ENCODE results near the gene PAX8. TPM values are rescaled to one million over a fixed set of nuclear protein-coding genes. Genes with fewer than 3 reads are reported as not detected.
A peak's percentile ranks its signal among the peaks of the same experiment; 100 is the strongest.
"Not testable (repeated sequence)": the region's sequence is repeated elsewhere in the genome, so short reads cannot be mapped to it uniquely, and the experiment has no call there.

Gene PAX8
- total RNA-seq, 1 donor from 2014 or later: not detected

GRCh38 chr2:113298176-113298575, 19.5 kb upstream of the PAX8 start:
- no peak overlapping the region for H3K9ac ChIP-seq (ENCODE audit: low read depth in 1 of 3, low read length in 3 of 3)
- no peak overlapping the region for H3K27ac ChIP-seq (ENCODE audit: low read depth, low read length)
- H3K4me1 ChIP-seq (ENCODE audit: control insufficient read depth in 3 of 3, insufficient read depth in 3 of 3, low read length in 3 of 3): no peaks in the 10 kb centered on the region
- no peak overlapping the region for H3K4me3 ChIP-seq (ENCODE audit: low read length in 3 of 3)
- H3K9me3 ChIP-seq (ENCODE audit: control insufficient read depth in 3 of 3, low read length in 3 of 3): no peaks in the 10 kb centered on the region
- no peaks in the 10 kb centered on the region for H3K36me3 ChIP-seq (ENCODE audit: control insufficient read depth in 3 of 3, insufficient read depth in 3 of 3, low read length in 3 of 3)
- H3K27me3 ChIP-seq (ENCODE audit: control insufficient read depth in 3 of 3, insufficient read depth in 3 of 3, low read length in 3 of 3): no peaks in the 10 kb centered on the region

- not testable (repeated sequence) for H3K4me3 ChIP-seq (ENCODE audit: low read length in 3 of 3); H3K27me3 ChIP-seq (ENCODE audit: control insufficient read depth in 3 of 3, insufficient read depth in 3 of 3, low read length in 3 of 3); H3K4me1 ChIP-seq (ENCODE audit: control insufficient read depth in 3 of 3, insufficient read depth in 3 of 3, low read length in 3 of 3); H3K9ac ChIP-seq (ENCODE audit: low read depth in 1 of 3, low read length in 3 of 3); H3K36me3 ChIP-seq (ENCODE audit: control insufficient read depth in 3 of 3, insufficient read depth in 3 of 3, low read length in 3 of 3); H3K9me3 ChIP-seq (ENCODE audit: control insufficient read depth in 3 of 3, low read length in 3 of 3); H3K27ac ChIP-seq (ENCODE audit: low read depth, low read length)
Measured at GRCh38 chr2:113297590-113297989, 18.9 kb upstream of the PAX8 start.

- H3K9ac ChIP-seq (ENCODE audit: low read depth in 1 of 3, low read length in 3 of 3): peak overlapping the region in 1 of 3 donors; percentile 25
- no peak overlapping the region for H3K4me3 ChIP-seq (ENCODE audit: low read length in 3 of 3)
- H3K4me1 ChIP-seq (ENCODE audit: control insufficient read depth in 3 of 3, insufficient read depth in 3 of 3, low read length in 3 of 3): peaks cover 0 to 2% (median 0%) of the 10 kb centered on the region in 3 donors
- H3K36me3 ChIP-seq (ENCODE audit: control insufficient read depth in 3 of 3, insufficient read depth in 3 of 3, low read length in 3 of 3): no peaks in the 10 kb centered on the region
- H3K27ac ChIP-seq (ENCODE audit: low read depth, low read length): no peak overlapping the region
- no peaks in the 10 kb centered on the region for H3K9me3 ChIP-seq (ENCODE audit: control insufficient read depth in 3 of 3, low read length in 3 of 3)
- peaks cover 2 to 3% (median 3%) of the 10 kb centered on the region in 3 donors for H3K27me3 ChIP-seq (ENCODE audit: control insufficient read depth in 3 of 3, insufficient read depth in 3 of 3, low read length in 3 of 3)
Measured at GRCh38 chr2:113291191-113291590, 12.5 kb upstream of the PAX8 start.

GRCh38 chr2:113288674-113289149, 10.0 kb upstream of the PAX8 start:
- H3K27me3 ChIP-seq (ENCODE audit: control insufficient read depth in 3 of 3, insufficient read depth in 3 of 3, low read length in 3 of 3); H3K27ac ChIP-seq (ENCODE audit: low read depth, low read length); H3K4me3 ChIP-seq (ENCODE audit: low read length in 3 of 3); H3K4me1 ChIP-seq (ENCODE audit: control insufficient read depth in 3 of 3, insufficient read depth in 3 of 3, low read length in 3 of 3); H3K9me3 ChIP-seq (ENCODE audit: control insufficient read depth in 3 of 3, low read length in 3 of 3); H3K9ac ChIP-seq (ENCODE audit: low read depth in 1 of 3, low read length in 3 of 3); H3K36me3 ChIP-seq (ENCODE audit: control insufficient read depth in 3 of 3, insufficient read depth in 3 of 3, low read length in 3 of 3): not testable (repeated sequence)

GRCh38 chr2:113288117-113288673, 9.5 kb upstream of the PAX8 start:
- H3K4me1 ChIP-seq (ENCODE audit: control insufficient read depth in 3 of 3, insufficient read depth in 3 of 3, low read length in 3 of 3); H3K9ac ChIP-seq (ENCODE audit: low read depth in 1 of 3, low read length in 3 of 3); H3K27ac ChIP-seq (ENCODE audit: low read depth, low read length); H3K27me3 ChIP-seq (ENCODE audit: control insufficient read depth in 3 of 3, insufficient read depth in 3 of 3, low read length in 3 of 3); H3K9me3 ChIP-seq (ENCODE audit: control insufficient read depth in 3 of 3, low read length in 3 of 3); H3K36me3 ChIP-seq (ENCODE audit: control insufficient read depth in 3 of 3, insufficient read depth in 3 of 3, low read length in 3 of 3); H3K4me3 ChIP-seq (ENCODE audit: low read length in 3 of 3): not testable (repeated sequence)

GRCh38 chr2:113285816-113286215, 7.1 kb upstream of the PAX8 start:
- no peak overlapping the region for H3K27ac ChIP-seq (ENCODE audit: low read depth, low read length)
- H3K4me3 ChIP-seq (ENCODE audit: low read length in 3 of 3): no peak overlapping the region
- no peak overlapping the region for H3K9ac ChIP-seq (ENCODE audit: low read depth in 1 of 3, low read length in 3 of 3)
- H3K9me3 ChIP-seq (ENCODE audit: control insufficient read depth in 3 of 3, low read length in 3 of 3): no peaks in the 10 kb centered on the region
- H3K27me3 ChIP-seq (ENCODE audit: control insufficient read depth in 3 of 3, insufficient read depth in 3 of 3, low read length in 3 of 3): peaks cover 0 to 3% (median 0%) of the 10 kb centered on the region in 3 donors
- H3K4me1 ChIP-seq (ENCODE audit: control insufficient read depth in 3 of 3, insufficient read depth in 3 of 3, low read length in 3 of 3): peaks cover 4 to 15% (median 7%) of the 10 kb centered on the region in 3 donors
- H3K36me3 ChIP-seq (ENCODE audit: control insufficient read depth in 3 of 3, insufficient read depth in 3 of 3, low read length in 3 of 3): no peaks in the 10 kb centered on the region

- not testable (repeated sequence) for H3K27ac ChIP-seq (ENCODE audit: low read depth, low read length); H3K9ac ChIP-seq (ENCODE audit: low read depth in 1 of 3, low read length in 3 of 3)
Measured at GRCh38 chr2:113284999-113285398, 6.3 kb upstream of the PAX8 start.

GRCh38 chr2:113284476-113284875, 5.8 kb upstream of the PAX8 start:
- no peak overlapping the region for H3K27ac ChIP-seq (ENCODE audit: low read depth, low read length)
- no peak overlapping the region for H3K9ac ChIP-seq (ENCODE audit: low read depth in 1 of 3, low read length in 3 of 3)
- H3K9me3 ChIP-seq (ENCODE audit: control insufficient read depth in 3 of 3, low read length in 3 of 3): no peaks in the 10 kb centered on the region
- no peaks in the 10 kb centered on the region for H3K36me3 ChIP-seq (ENCODE audit: control insufficient read depth in 3 of 3, insufficient read depth in 3 of 3, low read length in 3 of 3)
- H3K27me3 ChIP-seq (ENCODE audit: control insufficient read depth in 3 of 3, insufficient read depth in 3 of 3, low read length in 3 of 3): no peaks in the 10 kb centered on the region
- no peak overlapping the region for H3K4me3 ChIP-seq (ENCODE audit: low read length in 3 of 3)
- peaks cover 4 to 15% (median 7%) of the 10 kb centered on the region in 3 donors for H3K4me1 ChIP-seq (ENCODE audit: control insufficient read depth in 3 of 3, insufficient read depth in 3 of 3, low read length in 3 of 3)

More at GRCh38 chr2:113284999-113285398, 6.3 kb upstream of the PAX8 start:
- peaks cover 4 to 15% (median 7%) of the 10 kb centered on the region in 3 donors for H3K4me1 ChIP-seq (ENCODE audit: control insufficient read depth in 3 of 3, insufficient read depth in 3 of 3, low read length in 3 of 3)
- not testable (repeated sequence) for H3K4me3 ChIP-seq (ENCODE audit: low read length in 3 of 3); H3K36me3 ChIP-seq (ENCODE audit: control insufficient read depth in 3 of 3, insufficient read depth in 3 of 3, low read length in 3 of 3); H3K9me3 ChIP-seq (ENCODE audit: control insufficient read depth in 3 of 3, low read length in 3 of 3); H3K27me3 ChIP-seq (ENCODE audit: control insufficient read depth in 3 of 3, insufficient read depth in 3 of 3, low read length in 3 of 3)

GRCh38 chr2:113283704-113284284, 5.1 kb upstream of the PAX8 start:
- no peak overlapping the region for H3K4me3 ChIP-seq (ENCODE audit: low read length in 3 of 3)
- peaks cover 0 to 3% (median 1%) of the 10 kb centered on the region in 3 donors for H3K27me3 ChIP-seq (ENCODE audit: control insufficient read depth in 3 of 3, insufficient read depth in 3 of 3, low read length in 3 of 3)
- H3K27ac ChIP-seq (ENCODE audit: low read depth, low read length): no peak overlapping the region
- no peaks in the 10 kb centered on the region for H3K36me3 ChIP-seq (ENCODE audit: control insufficient read depth in 3 of 3, insufficient read depth in 3 of 3, low read length in 3 of 3)
- peaks cover 4 to 15% (median 7%) of the 10 kb centered on the region in 3 donors for H3K4me1 ChIP-seq (ENCODE audit: control insufficient read depth in 3 of 3, insufficient read depth in 3 of 3, low read length in 3 of 3)
- no peaks in the 10 kb centered on the region for H3K9me3 ChIP-seq (ENCODE audit: control insufficient read depth in 3 of 3, low read length in 3 of 3)
- no peak overlapping the region for H3K9ac ChIP-seq (ENCODE audit: low read depth in 1 of 3, low read length in 3 of 3)

- Histone ChIP-seq H3K27me3 (ENCODE audit: control insufficient read depth in 3 of 3, insufficient read depth in 3 of 3, low read length in 3 of 3) (peaks cover 7 to 12% (median 10%) of the 10 kb centered on the region in 3 donors), H3K4me3 (ENCODE audit: low read length in 3 of 3) (peak overlapping the region in 1 of 3 donors; percentile 3), H3K27ac (ENCODE audit: low read depth, low read length) (no peak overlapping the region), H3K9me3 (ENCODE audit: control insufficient read depth in 3 of 3, low read length in 3 of 3) (no peaks in the 10 kb centered on the region), H3K9ac (ENCODE audit: low read depth in 1 of 3, low read length in 3 of 3) (no peak overlapping the region), H3K4me1 (ENCODE audit: control insufficient read depth in 3 of 3, insufficient read depth in 3 of 3, low read length in 3 of 3) (peaks cover 4 to 15% (median 7%) of the 10 kb centered on the region in 3 donors), H3K36me3 (ENCODE audit: control insufficient read depth in 3 of 3, insufficient read depth in 3 of 3, low read length in 3 of 3) (no peaks in the 10 kb centered on the region)
Measured at GRCh38 chr2:113282747-113283533, 4.2 kb upstream of the PAX8 start.
